HL-60 (cell line): ENCODE data around the gene WDR17.

Experiments used
- GABPA ChIP-seq: IDR thresholded peaks from 2 replicates; pipeline ENCODE4 v1.6.1; 2012; ENCODE audit warnings: low read depth
- REST ChIP-seq: IDR thresholded peaks from 2 replicates; pipeline ENCODE4 v1.6.1; 2012; ENCODE audit warnings: low read depth; ENCODE audit not compliant: insufficient replicate concordance
- TF ChIP-seq, protein P1 (sequence below): IDR thresholded peaks from one replicate; pipeline ENCODE4 v1.5.1; 2011; ENCODE audit warnings: low read length, control low read depth, inconsistent platforms; ENCODE audit not compliant: insufficient read depth

DNA sequence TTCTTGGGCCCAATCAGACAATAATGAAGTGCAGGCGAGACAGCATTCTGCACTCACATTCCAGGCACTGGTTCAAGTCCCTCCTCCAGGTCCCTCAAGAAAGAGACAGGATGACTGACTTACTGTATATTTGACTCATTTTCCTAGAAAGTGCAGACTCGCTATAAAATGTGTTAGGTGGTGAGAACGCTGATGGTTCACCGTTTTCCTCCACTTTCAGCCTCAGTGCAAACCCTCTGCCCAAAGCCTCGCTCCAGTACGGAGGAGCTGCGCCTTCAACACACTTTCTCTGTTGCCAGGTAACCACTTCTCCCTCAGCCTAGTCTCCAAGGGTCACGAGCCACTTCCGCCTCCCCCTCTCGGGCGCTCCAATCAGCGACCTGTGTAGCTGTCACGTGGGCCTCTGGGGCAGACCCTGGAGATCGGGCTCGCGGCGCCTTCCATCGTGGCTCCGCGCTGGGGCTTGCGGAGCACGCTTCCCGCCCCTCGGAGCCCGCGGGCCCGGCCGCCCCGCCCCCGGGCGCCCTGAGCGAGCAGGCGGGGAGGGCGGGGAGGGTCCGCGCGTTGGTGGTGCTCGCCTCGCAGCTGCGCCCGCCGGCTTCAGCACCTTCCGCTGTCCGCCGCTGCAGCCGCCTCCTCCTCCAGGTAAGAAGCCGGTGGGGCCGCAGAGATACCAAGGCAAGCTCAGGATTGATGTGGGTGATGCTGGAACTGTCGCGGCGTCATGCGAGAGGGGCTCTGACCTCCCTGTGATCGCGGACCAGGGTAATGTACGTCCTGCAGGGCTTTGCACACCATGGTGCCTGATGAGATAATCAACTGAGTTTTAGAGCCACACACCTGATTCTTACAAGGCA is at the start of gene WDR17:
- TF ChIP-seq, protein P1, sequence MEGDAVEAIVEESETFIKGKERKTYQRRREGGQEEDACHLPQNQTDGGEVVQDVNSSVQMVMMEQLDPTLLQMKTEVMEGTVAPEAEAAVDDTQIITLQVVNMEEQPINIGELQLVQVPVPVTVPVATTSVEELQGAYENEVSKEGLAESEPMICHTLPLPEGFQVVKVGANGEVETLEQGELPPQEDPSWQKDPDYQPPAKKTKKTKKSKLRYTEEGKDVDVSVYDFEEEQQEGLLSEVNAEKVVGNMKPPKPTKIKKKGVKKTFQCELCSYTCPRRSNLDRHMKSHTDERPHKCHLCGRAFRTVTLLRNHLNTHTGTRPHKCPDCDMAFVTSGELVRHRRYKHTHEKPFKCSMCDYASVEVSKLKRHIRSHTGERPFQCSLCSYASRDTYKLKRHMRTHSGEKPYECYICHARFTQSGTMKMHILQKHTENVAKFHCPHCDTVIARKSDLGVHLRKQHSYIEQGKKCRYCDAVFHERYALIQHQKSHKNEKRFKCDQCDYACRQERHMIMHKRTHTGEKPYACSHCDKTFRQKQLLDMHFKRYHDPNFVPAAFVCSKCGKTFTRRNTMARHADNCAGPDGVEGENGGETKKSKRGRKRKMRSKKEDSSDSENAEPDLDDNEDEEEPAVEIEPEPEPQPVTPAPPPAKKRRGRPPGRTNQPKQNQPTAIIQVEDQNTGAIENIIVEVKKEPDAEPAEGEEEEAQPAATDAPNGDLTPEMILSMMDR: no peak
- TF ChIP-seq REST (peak; percentile 90), GABPA (no peak)
